IPS-15b (cell line): ENCODE data around the gene GPC5.

Experiments
- H3K27me3 ChIP-seq: one replicate; pipeline ENCODE4 v1.6.1; 2013; ENCODE audit warnings: low read length; ENCODE audit not compliant: control insufficient read depth, insufficient read depth
- H3K36me3 ChIP-seq: one replicate; pipeline ENCODE4 v1.6.1; 2013; ENCODE audit warnings: low read length; ENCODE audit not compliant: control insufficient read depth, insufficient read depth
- H3K4me1 ChIP-seq: one replicate; pipeline ENCODE4 v1.6.1; 2013; ENCODE audit warnings: mild to moderate bottlenecking, low read length; ENCODE audit not compliant: control insufficient read depth, insufficient read depth
- H3K4me3 ChIP-seq: one replicate; pipeline ENCODE4 v1.5.1; 2013; ENCODE audit warnings: low read depth, low read length
- H3K9ac ChIP-seq: one replicate; pipeline ENCODE4 v1.6.1; 2013; ENCODE audit warnings: low read depth, mild to moderate bottlenecking, low read length
- H3K9me3 ChIP-seq: one replicate; pipeline ENCODE4 v1.6.1; 2013; ENCODE audit warnings: mild to moderate bottlenecking, low read length; ENCODE audit not compliant: control insufficient read depth, insufficient read depth

Gene GPC5

DNA sequence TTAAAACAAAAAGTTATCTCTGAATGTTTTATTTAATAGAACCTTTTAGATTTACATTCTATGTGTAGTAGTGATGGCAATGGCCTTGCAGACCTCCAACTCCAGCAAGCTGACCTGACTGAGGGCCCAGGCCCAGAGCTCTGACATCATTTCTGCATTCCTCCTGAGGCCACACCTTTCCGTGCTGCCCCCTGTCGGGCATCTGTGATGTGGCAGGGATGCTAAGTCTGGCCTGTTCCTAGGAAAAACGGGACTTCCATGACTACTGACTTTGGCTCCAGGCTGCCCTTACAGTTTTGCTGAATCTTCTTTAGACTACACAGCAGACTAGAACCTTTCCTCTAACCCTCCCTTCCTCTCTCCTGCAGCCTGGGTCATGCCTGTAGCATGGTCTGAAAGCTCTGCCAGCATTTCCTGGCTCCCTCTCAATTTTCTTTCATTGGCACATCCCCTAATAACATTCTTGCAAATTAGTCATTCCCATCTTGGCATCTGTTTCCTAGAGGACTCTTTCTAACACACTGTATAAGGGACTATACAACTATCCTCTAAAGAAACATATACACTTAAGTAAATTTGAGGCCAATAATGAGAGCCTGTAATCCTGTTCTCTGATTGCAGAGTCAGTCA is 249.1 kb downstream of the GPC5 start:
- H3K9me3 ChIP-seq = no peaks in the 10 kb centered on the region
- H3K4me3 ChIP-seq = no peak overlapping the region
- no peaks in the 10 kb centered on the region for H3K36me3 ChIP-seq
- no peaks in the 10 kb centered on the region for H3K27me3 ChIP-seq
- H3K9ac ChIP-seq = no peak overlapping the region
- no peaks in the 10 kb centered on the region for H3K4me1 ChIP-seq

- H3K36me3 ChIP-seq = no peaks in the 10 kb centered on the region
- H3K9me3 ChIP-seq = no peaks in the 10 kb centered on the region
- no peak overlapping the region for H3K9ac ChIP-seq
- H3K4me1 ChIP-seq = no peaks in the 10 kb centered on the region
- H3K27me3 ChIP-seq = no peaks in the 10 kb centered on the region
- H3K4me3 ChIP-seq = no peak overlapping the region
Observed at GRCh38 chr13:91648012-91648411, 249.6 kb downstream of the GPC5 start.

GRCh38 chr13:91649456-91649855 is 251.0 kb downstream of the GPC5 start:
- H3K4me1 ChIP-seq = no peaks in the 10 kb centered on the region
- H3K9ac ChIP-seq = no peak overlapping the region
- H3K9me3 ChIP-seq = no peaks in the 10 kb centered on the region
- H3K36me3 ChIP-seq = no peaks in the 10 kb centered on the region
- no peak overlapping the region for H3K4me3 ChIP-seq
- H3K27me3 ChIP-seq = no peaks in the 10 kb centered on the region

GRCh38 chr13:91652404-91653301 is 254.2 kb downstream of the GPC5 start:
- no peaks in the 10 kb centered on the region for H3K27me3 ChIP-seq
- no peaks in the 10 kb centered on the region for H3K9me3 ChIP-seq
- H3K4me3 ChIP-seq = no peak overlapping the region
- no peak overlapping the region for H3K9ac ChIP-seq
- no peaks in the 10 kb centered on the region for H3K36me3 ChIP-seq
- H3K4me1 ChIP-seq = no peaks in the 10 kb centered on the region

DNA sequence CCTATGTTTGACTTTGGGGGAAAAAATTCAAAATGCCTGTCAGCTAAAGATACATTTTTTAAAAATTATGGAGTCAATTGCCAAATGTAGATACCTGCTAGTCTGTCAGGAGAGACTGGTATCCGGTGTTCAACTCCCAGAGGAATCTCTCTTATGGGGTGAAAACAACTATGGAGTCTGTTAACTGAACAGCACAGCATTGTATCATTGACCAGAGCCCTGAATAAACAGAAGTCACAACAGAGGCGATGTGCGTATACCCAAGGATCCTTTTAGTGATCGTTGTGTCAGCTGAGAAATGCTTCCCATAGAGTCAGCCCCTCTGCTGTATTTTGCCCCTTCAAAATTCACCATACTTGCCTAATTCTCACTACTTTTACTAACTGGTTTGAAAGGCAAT is 257.3 kb downstream of the GPC5 start:
- no peak overlapping the region for H3K4me3 ChIP-seq
- no peak overlapping the region for H3K9ac ChIP-seq
- no peaks in the 10 kb centered on the region for H3K27me3 ChIP-seq
- no peaks in the 10 kb centered on the region for H3K4me1 ChIP-seq
- H3K36me3 ChIP-seq = no peaks in the 10 kb centered on the region
- H3K9me3 ChIP-seq = no peaks in the 10 kb centered on the region

DNA sequence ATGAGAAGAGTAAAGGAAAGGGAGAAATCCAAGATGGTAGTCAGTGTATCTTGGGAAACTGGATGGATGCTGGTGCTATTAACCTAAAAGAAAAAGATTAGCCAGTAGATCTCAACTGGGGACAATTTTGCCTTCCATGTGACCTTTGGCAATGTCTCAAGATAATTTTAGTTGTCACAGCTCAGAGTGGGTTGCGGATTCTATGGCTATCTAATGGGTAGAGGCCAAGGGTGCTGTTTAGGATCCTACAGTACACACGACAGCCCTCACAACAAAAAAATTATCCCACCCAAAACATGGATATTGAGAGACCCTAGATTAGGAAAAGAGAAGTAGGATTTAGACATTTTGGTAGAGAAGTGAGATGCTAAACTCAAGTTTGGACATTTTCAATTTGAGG is 258.9 kb downstream of the GPC5 start:
- Histone ChIP-seq H3K9ac (no peak overlapping the region), H3K9me3 (no peaks in the 10 kb centered on the region), H3K36me3 (no peaks in the 10 kb centered on the region), H3K4me3 (no peak overlapping the region), H3K4me1 (no peaks in the 10 kb centered on the region), H3K27me3 (no peaks in the 10 kb centered on the region)

- Histone ChIP-seq H3K9ac (no peak overlapping the region), H3K27me3 (no peaks in the 10 kb centered on the region), H3K36me3 (no peaks in the 10 kb centered on the region), H3K9me3 (no peaks in the 10 kb centered on the region), H3K4me1 (no peaks in the 10 kb centered on the region), H3K4me3 (no peak overlapping the region)
Observed at GRCh38 chr13:91659256-91660075, 261.0 kb downstream of the GPC5 start.

DNA sequence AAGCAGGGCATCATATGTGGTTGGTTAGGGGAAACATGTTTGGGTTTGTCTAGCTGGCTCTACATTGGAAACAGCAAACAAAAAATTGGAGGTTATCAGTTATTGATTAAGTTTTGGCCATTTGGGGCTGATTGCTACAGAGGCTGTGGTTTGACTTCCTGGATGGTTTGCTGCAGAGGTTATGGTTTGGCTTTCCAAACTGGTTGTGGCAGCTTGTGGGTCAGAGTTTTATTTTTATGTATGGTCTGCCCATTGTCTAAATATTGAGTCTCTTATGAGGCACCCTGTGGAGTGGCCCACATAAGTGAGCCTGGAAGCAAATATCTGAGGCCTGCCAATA is 261.6 kb downstream of the GPC5 start:
- H3K36me3 ChIP-seq = no peaks in the 10 kb centered on the region
- H3K9ac ChIP-seq = no peak overlapping the region
- H3K27me3 ChIP-seq = no peaks in the 10 kb centered on the region
- H3K4me1 ChIP-seq = no peaks in the 10 kb centered on the region
- H3K4me3 ChIP-seq = no peak overlapping the region
- H3K9me3 ChIP-seq = no peaks in the 10 kb centered on the region

DNA sequence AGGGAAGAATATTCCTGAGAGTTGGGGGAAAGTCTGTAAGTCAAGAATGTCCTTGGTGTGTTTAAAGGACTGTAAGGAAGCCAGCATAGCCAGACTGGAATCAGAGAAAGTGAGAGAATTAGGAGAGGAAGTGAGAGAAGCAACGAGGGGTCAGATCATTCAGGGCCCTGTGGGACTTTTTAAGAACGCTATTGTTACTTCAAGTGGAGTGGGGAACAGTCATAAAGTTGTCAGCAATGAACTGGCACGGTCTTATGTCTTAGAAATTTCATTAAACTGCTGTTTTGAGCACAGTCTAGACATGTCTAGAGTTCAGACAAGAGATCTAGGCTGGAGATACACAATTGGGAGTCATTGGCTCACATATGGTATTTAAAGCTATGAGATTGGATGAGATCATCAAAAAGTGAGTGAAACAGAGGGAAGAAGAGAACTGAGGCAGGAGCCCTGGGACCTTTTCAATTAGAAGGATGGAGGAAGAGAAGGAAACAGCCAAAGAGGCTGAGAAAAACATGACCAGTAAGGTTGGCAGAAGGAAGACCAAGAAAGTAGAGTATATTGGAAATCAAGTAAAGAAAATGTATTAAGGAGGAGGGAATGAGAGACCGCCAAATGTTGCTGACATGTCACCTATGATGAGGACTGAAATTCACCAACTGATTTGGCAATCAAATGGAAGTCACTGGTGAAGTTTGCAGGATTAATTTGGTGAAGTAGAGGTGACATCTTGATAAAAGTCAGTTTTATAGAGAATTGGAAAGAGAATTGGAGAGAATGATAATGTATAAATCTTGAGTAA is 263.5 kb downstream of the GPC5 start:
- Histone ChIP-seq H3K27me3 (no peaks in the 10 kb centered on the region), H3K4me3 (no peak overlapping the region), H3K4me1 (no peaks in the 10 kb centered on the region), H3K9ac (no peak overlapping the region), H3K36me3 (no peaks in the 10 kb centered on the region), H3K9me3 (no peaks in the 10 kb centered on the region)

GRCh38 chr13:91664039-91664438 is 265.6 kb downstream of the GPC5 start:
- Histone ChIP-seq H3K27me3 (no peaks in the 10 kb centered on the region), H3K4me3 (no peak overlapping the region), H3K9me3 (no peaks in the 10 kb centered on the region), H3K9ac (no peak overlapping the region), H3K4me1 (no peaks in the 10 kb centered on the region), H3K36me3 (no peaks in the 10 kb centered on the region)

- no peaks in the 10 kb centered on the region for H3K4me1 ChIP-seq
Observed at GRCh38 chr13:91667486-91667885, 269.1 kb downstream of the GPC5 start.

More at GRCh38 chr13:91667486-91667885, 269.1 kb downstream of the GPC5 start:
- H3K9me3 ChIP-seq = no peaks in the 10 kb centered on the region
- no peak overlapping the region for H3K9ac ChIP-seq
- H3K27me3 ChIP-seq = no peaks in the 10 kb centered on the region
- no peak overlapping the region for H3K4me3 ChIP-seq
- no peaks in the 10 kb centered on the region for H3K36me3 ChIP-seq
